Measurements from ENCODE around the gene SIAH3. TPM values are rescaled to one million over a fixed set of nuclear protein-coding genes. Genes with fewer than 3 reads are reported as not detected.

Gene SIAH3
- total RNA-seq, 6 experiments from 2014 or later, result not detected

DNA sequence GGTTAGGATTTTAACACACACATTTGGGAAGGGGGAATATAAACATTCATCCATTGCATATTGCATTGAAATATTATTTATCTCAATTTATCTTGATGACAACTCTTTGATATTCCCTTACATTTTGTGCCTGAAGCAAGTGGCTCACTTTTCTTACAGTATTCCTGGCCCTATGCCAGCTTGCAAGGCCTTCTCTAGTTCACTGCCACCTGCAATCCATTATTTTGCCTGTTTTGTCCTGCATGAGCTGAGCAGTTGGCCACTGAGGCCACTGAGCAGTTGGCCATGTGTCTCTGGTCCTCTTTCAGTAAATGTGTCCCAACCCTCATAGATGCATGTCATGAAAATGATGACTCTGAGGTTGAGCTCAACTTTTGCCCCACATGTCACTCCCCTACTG is 99.7 kb downstream of the SIAH3 start:
- Mint-ChIP-seq H3K4me3 (no peak overlapping the region), H3K36me3 (ENCODE audit: low read depth) (no peaks in the 10 kb centered on the region), H3K4me1 (ENCODE audit: low read depth) (no peaks in the 10 kb centered on the region), H3K27me3 (ENCODE audit: insufficient read depth) (peaks cover 3% of the 10 kb centered on the region), H3K9me3 (no peaks in the 10 kb centered on the region; the same call in none of the 2 replicates), H3K27ac (no peak overlapping the region)
- no peak for DNase-seq
- TF ChIP-seq, protein P1, sequence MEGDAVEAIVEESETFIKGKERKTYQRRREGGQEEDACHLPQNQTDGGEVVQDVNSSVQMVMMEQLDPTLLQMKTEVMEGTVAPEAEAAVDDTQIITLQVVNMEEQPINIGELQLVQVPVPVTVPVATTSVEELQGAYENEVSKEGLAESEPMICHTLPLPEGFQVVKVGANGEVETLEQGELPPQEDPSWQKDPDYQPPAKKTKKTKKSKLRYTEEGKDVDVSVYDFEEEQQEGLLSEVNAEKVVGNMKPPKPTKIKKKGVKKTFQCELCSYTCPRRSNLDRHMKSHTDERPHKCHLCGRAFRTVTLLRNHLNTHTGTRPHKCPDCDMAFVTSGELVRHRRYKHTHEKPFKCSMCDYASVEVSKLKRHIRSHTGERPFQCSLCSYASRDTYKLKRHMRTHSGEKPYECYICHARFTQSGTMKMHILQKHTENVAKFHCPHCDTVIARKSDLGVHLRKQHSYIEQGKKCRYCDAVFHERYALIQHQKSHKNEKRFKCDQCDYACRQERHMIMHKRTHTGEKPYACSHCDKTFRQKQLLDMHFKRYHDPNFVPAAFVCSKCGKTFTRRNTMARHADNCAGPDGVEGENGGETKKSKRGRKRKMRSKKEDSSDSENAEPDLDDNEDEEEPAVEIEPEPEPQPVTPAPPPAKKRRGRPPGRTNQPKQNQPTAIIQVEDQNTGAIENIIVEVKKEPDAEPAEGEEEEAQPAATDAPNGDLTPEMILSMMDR (IDR thresholded peaks at IDR 0.05), result no peak

DNA sequence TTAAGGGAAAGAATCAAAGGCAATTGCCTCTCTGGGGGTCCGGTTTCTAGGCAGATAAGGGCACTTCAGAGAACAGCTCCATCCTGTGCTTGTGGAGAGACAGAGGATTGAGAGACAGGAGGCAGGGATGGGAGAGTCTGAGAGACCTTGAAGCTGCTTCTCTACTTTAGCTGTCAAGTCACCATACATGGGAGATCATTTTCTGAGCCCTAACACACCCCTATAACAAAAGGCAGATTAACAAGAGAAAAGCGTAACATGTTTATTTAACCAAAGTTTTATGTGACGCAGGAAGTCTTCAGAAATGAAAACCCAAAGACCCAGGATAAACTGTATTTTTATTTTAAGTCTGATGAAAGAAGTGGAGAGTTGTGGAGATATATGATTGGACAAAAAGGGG is 101.0 kb downstream of the SIAH3 start:
- H3K27me3 Mint-ChIP-seq (ENCODE audit: insufficient read depth), result peaks cover 5% of the 10 kb centered on the region
- TF ChIP-seq, protein P1 (IDR thresholded peaks at IDR 0.05), result no peak
- H3K27ac Mint-ChIP-seq, result no peak overlapping the region
- no peak overlapping the region for H3K4me3 Mint-ChIP-seq
- no peaks in the 10 kb centered on the region for H3K4me1 Mint-ChIP-seq (ENCODE audit: low read depth)
- no peaks in the 10 kb centered on the region for H3K36me3 Mint-ChIP-seq (ENCODE audit: low read depth)
- H3K9me3 Mint-ChIP-seq, result no peaks in the 10 kb centered on the region; the same call in 1 of the 2 replicates
- no peak for DNase-seq

DNA sequence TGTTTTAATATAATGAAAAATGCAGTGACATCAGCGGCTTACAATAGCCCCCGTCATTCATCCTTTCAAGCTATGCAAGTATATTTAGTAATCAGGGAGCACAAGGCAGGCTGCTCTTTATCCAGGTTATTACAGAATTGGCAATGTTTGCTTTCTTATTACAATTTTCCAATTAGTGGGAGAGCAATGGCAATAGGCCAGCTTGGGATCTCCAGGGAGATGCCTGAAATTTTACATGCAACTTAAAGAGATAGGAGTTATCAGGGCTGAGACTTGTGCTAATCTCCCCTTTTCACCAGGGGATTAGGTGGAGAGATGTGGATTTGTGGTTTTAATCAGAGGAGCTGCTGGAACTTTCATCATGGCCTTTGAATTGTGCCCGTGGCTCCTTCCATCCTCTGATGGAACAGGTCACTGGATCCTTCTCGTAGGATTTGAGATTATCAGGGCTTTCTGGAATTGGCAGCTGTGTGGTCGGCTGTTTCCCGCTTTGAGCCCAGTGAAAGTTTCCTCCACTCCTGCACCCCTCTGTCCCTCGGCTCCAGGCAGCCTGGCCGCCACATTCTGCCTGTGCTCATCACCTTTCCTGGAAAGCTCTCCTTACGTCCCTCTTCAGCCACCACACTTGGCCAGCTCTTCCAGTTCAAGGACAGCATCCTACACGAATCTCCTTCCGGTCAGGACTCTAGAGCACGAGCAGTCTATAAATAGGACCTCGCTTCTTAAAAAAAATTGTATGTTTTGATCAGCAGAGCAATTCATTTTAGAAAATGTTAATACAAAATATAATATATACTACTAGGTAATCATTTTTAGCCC is 102.4 kb downstream of the SIAH3 start:
- H3K27ac Mint-ChIP-seq, result no peak overlapping the region
- no peaks in the 10 kb centered on the region; the same call in 1 of the 2 replicates for H3K9me3 Mint-ChIP-seq
- H3K27me3 Mint-ChIP-seq (ENCODE audit: insufficient read depth), result peaks cover 7% of the 10 kb centered on the region
- no peak overlapping the region for H3K4me3 Mint-ChIP-seq
- no peaks in the 10 kb centered on the region for H3K36me3 Mint-ChIP-seq (ENCODE audit: low read depth)
- TF ChIP-seq, protein P1 (IDR thresholded peaks at IDR 0.05), result no peak
- DNase-seq, result no peak
- no peaks in the 10 kb centered on the region for H3K4me1 Mint-ChIP-seq (ENCODE audit: low read depth)

DNA sequence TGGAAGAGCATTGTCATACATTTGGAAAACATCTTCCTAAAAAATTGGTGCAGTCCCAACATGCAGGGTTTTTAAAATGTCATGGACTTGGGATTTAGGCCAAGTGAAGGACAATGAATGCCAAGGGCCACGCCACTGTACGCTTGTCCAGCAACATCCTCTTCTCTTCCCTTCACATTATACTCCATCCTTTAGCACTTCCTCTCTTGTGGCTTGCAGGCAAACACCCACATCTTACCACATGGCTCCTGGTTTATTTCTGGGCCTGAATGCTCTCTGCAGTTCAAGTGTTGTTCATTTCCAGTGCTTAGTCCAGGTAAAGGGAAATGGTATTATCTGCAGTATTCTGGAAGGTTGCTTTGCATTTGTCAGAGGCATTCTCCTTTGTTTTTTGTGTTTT is 104.5 kb downstream of the SIAH3 start:
- Mint-ChIP-seq H3K4me1 (ENCODE audit: low read depth) (no peaks in the 10 kb centered on the region), H3K9me3 (peaks cover 3% of the 10 kb centered on the region; the same call in 1 of the 2 replicates), H3K27ac (no peak overlapping the region), H3K27me3 (ENCODE audit: insufficient read depth) (peaks cover 7% of the 10 kb centered on the region), H3K4me3 (no peak overlapping the region), H3K36me3 (ENCODE audit: low read depth) (no peaks in the 10 kb centered on the region)
- no peak for DNase-seq
- TF ChIP-seq, protein P1 (IDR thresholded peaks at IDR 0.05), result no peak

DNA sequence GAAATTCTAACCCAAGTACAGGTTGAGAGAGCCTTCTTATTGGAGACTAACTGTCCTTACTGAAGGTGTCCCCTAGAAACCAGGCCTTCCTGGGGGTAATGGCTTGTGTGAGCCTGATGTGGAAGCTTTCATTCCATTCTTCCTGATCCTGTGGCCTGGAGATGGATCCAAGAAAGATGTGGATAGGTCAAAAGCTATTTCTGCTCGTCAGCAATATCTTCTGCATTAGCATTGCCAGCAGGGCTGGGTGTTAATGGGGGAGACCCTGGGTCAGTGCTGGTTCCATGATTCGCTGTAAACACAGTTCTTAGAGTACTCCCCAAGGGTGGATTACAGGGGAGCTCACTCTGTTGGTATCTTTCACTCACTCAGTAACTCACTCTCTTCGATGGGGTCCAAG is 106.6 kb downstream of the SIAH3 start:
- Mint-ChIP-seq H3K36me3 (ENCODE audit: low read depth) (no peaks in the 10 kb centered on the region), H3K9me3 (peaks cover 3% of the 10 kb centered on the region; the same call in 1 of the 2 replicates), H3K4me1 (ENCODE audit: low read depth) (no peaks in the 10 kb centered on the region), H3K27me3 (ENCODE audit: insufficient read depth) (peaks cover 13% of the 10 kb centered on the region), H3K4me3 (no peak overlapping the region), H3K27ac (no peak overlapping the region)
- TF ChIP-seq, protein P1 (IDR thresholded peaks at IDR 0.05), result no peak
- DNase-seq, result no peak

Measured in HFFc6 (cell line).